Right atrium auricular region (tissue), 2 donors: ENCODE measurements around the gene CDH26. TPM values are rescaled to one million over a fixed set of nuclear protein-coding genes. Genes with fewer than 3 reads are reported as not detected.

ENCODE experiments used
- DNase-seq: peaks from one replicate; pipeline ENCODE4 v3.0.0-alpha.2; 2019; ENCODE audit warnings: low spot score
- H3K27ac ChIP-seq, 2 donors: fragments of 200-600 bp; sonication (generic); 1 replicate in 1 of 2; 2 replicates in 1 of 2; pipeline ENCODE4 v1.5.1; 2016 to 2019
- H3K27me3 ChIP-seq, 2 donors: fragments of 200-600 bp; sonication (generic); one replicate each; pipeline versions ENCODE4 v1.5.1 to v1.6.0; 2017 to 2019
- H3K36me3 ChIP-seq: fragments of 200-600 bp; sonication (generic); one replicate; pipeline ENCODE4 v1.5.1; 2016
- H3K4me1 ChIP-seq, 2 donors: fragments of 200-600 bp; sonication (generic); one replicate each; pipeline versions ENCODE4 v1.5.1 to v1.6.0; 2017 to 2019
- H3K4me3 ChIP-seq, 2 donors: fragments of 200-600 bp; sonication (generic); 1 replicate in 1 of 2; 2 replicates in 1 of 2; pipeline ENCODE4 v1.5.1; 2017 to 2019; ENCODE audit warnings: mild to moderate bottlenecking in 1 of 2, moderate library complexity in 1 of 2
- H3K9me3 ChIP-seq, 2 donors: fragments of 200-600 bp; sonication (generic); one replicate each; pipeline ENCODE4 v1.5.1; 2019
- total RNA-seq, 2 donors: library from RNA; depleted of rRNA; stranded (reverse); fragments of >200 nt; gene quantifications; one replicate each; pipeline ENCODE4 v1.1.0, GENCODE V29; 2016
- TF ChIP-seq, protein P1 (sequence below), 2 donors: fragments of 200-600 bp; sonication (generic); IDR thresholded peaks; one replicate each; pipeline ENCODE4 v1.5.1; 2019; ENCODE audit warnings: antibody characterized with exemption in 2 of 2

CDH26 gene
- total RNA-seq, 2 donors from 2014 or later = 0.43 to 1.3 TPM

GRCh38 chr20:60010689-60011458, 52.7 kb downstream of the CDH26 start:
- Histone ChIP-seq H3K4me3 (no peak overlapping the region), H3K27ac (no peak overlapping the region), H3K9me3 (peaks cover 0 to 4% of the 10 kb centered on the region in 2 donors), H3K4me1 (peaks cover 0 to 8% of the 10 kb centered on the region in 2 donors), H3K36me3 (no peaks in the 10 kb centered on the region), H3K27me3 (no peaks in the 10 kb centered on the region)
- DNase-seq = no peak
- TF ChIP-seq, protein P1, sequence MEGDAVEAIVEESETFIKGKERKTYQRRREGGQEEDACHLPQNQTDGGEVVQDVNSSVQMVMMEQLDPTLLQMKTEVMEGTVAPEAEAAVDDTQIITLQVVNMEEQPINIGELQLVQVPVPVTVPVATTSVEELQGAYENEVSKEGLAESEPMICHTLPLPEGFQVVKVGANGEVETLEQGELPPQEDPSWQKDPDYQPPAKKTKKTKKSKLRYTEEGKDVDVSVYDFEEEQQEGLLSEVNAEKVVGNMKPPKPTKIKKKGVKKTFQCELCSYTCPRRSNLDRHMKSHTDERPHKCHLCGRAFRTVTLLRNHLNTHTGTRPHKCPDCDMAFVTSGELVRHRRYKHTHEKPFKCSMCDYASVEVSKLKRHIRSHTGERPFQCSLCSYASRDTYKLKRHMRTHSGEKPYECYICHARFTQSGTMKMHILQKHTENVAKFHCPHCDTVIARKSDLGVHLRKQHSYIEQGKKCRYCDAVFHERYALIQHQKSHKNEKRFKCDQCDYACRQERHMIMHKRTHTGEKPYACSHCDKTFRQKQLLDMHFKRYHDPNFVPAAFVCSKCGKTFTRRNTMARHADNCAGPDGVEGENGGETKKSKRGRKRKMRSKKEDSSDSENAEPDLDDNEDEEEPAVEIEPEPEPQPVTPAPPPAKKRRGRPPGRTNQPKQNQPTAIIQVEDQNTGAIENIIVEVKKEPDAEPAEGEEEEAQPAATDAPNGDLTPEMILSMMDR (IDR thresholded peaks at IDR 0.05) = no peak

GRCh38 chr20:60011512-60012507, 53.6 kb downstream of the CDH26 start:
- peaks cover 0 to 9% of the 10 kb centered on the region in 2 donors for H3K9me3 ChIP-seq
- peaks cover 0 to 8% of the 10 kb centered on the region in 2 donors for H3K4me1 ChIP-seq
- H3K4me3 ChIP-seq = no peak overlapping the region
- no peaks in the 10 kb centered on the region for H3K27me3 ChIP-seq
- TF ChIP-seq, protein P1 (IDR thresholded peaks at IDR 0.05) = no peak
- no peak for DNase-seq
- no peaks in the 10 kb centered on the region for H3K36me3 ChIP-seq
- H3K27ac ChIP-seq = no peak overlapping the region

DNA sequence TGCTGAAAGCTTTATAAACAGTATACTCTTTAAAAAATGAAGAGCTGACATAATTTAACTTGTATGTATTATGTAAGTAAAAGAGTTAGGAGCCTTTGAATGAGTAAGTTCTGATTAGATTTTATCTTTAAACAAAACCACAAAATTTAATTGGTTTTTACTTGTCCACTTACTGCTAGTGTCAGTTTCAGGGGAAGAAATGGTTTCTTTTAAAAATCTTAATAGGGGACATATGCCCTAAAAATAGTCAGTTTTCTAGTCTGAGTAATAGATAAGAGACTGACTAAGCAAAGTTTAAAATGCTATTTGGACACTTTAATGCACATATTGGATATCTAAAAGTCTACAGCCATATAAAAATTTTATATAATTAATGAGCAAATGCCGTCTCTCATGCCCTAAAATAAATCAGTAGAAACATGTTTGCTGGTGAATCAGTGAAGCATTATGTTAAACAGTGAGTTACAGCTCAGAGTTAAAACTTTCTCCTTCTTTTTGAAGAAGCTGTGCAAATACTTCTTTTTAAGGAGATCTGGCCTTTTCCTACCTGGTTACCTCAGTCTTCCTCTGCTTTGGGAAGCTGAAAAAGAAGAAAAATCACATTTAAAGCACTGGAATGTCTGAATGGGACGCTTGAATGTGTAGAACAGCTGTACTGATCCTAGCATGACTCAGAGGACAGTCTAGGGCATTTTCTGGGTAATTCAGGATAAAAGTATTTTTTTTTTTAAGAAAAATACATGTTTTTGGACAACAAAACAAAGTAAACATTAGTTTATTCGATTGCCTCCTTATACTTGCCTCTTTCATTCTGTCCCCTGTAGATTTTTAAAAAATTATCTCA, 55.3 kb downstream of the CDH26 start:
- TF ChIP-seq, protein P1 (IDR thresholded peaks at IDR 0.05) = no peak
- no peak for DNase-seq
- H3K4me3 ChIP-seq = no peak overlapping the region
- H3K27ac ChIP-seq = no peak overlapping the region
- H3K36me3 ChIP-seq = no peaks in the 10 kb centered on the region
- H3K4me1 ChIP-seq = no peaks in the 10 kb centered on the region
- H3K27me3 ChIP-seq = no peaks in the 10 kb centered on the region
- H3K9me3 ChIP-seq = peaks cover 0 to 9% of the 10 kb centered on the region in 2 donors

- TF ChIP-seq, protein P1 (IDR thresholded peaks at IDR 0.05) = no peak
- Histone ChIP-seq H3K9me3 (peaks cover 0 to 9% of the 10 kb centered on the region in 2 donors), H3K36me3 (no peaks in the 10 kb centered on the region), H3K4me1 (no peaks in the 10 kb centered on the region), H3K27ac (no peak overlapping the region), H3K27me3 (no peaks in the 10 kb centered on the region), H3K4me3 (no peak overlapping the region)
- DNase-seq = no peak
These were observed 58.2 kb downstream of the CDH26 start for GRCh38 chr20:60016406-60016805.

DNA sequence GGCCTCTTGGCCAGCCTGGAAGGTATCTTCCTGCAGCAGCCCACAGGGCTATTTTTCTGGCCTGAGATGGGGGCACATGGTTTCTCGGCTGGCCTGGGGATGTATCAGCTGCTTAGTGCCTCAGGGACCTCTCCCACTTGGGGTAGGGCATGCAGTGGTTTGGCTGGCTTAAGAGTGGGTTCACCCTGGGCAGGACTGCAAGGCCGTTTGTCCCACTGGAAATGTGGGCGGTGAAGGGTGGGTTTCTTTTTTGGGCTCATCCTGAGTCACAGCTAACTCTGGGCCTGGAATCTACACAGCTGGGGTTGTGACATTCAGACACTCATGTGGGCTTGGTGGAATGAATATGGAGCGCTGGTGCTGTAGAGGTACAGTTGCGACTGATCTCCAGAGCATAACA, 62.0 kb downstream of the CDH26 start:
- Histone ChIP-seq H3K27ac (no peak overlapping the region), H3K27me3 (no peaks in the 10 kb centered on the region), H3K4me3 (no peak overlapping the region), H3K36me3 (no peaks in the 10 kb centered on the region), H3K4me1 (no peaks in the 10 kb centered on the region), H3K9me3 (peaks cover 0 to 9% of the 10 kb centered on the region in 2 donors)
- no peak for DNase-seq
- TF ChIP-seq, protein P1 (IDR thresholded peaks at IDR 0.05) = no peak
